GM18498 (cell line): ENCODE measurements around the gene TTC21B.
"Not testable (repeated sequence)": the region's sequence is repeated elsewhere in the genome, so short reads cannot be mapped to it uniquely, and the experiment has no call there.

Experiments used
- ATAC-seq: cut with Tn5 transposase; IDR thresholded peaks from one replicate; pipeline ENCODE4 v1.9.1; 2021; ENCODE audit warnings: mild to moderate bottlenecking, moderate library complexity; ENCODE audit not compliant: unreplicated experiment

TTC21B gene

GRCh38 chr2:165888171-165888570 lies 65.4 kb downstream of the TTC21B start:
- no peak for ATAC-seq

DNA sequence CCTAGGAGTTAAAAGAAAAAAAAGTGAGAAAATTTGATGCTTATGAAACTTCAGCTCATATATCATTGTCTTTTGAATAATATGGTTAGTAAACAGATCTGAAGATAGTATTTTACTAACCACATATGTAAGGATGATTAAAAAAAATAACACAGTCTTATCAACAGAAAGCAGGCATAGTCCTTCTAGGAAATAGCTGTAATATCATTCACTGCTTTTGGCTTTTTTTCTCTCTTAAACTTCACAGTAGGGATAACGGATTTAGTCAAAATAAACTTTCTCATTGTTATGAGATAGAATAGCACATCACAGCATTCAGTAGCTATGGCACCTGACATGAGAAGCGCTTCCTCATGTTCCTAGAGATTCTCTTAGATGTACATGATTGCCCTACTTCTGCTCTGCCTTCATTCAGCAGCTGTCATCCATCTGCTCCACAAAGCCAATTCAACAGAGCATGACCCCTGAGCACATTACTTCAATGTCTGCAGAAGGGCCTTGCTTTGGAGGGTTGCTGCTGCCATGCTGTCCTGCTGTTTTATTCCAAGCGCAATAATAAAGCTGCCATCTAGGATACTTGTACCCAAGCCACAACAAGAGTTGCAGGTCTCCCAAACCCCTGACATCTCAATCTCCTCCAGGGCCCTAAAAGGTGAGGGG lies 67.0 kb downstream of the TTC21B start:
- ATAC-seq, result no peak

DNA sequence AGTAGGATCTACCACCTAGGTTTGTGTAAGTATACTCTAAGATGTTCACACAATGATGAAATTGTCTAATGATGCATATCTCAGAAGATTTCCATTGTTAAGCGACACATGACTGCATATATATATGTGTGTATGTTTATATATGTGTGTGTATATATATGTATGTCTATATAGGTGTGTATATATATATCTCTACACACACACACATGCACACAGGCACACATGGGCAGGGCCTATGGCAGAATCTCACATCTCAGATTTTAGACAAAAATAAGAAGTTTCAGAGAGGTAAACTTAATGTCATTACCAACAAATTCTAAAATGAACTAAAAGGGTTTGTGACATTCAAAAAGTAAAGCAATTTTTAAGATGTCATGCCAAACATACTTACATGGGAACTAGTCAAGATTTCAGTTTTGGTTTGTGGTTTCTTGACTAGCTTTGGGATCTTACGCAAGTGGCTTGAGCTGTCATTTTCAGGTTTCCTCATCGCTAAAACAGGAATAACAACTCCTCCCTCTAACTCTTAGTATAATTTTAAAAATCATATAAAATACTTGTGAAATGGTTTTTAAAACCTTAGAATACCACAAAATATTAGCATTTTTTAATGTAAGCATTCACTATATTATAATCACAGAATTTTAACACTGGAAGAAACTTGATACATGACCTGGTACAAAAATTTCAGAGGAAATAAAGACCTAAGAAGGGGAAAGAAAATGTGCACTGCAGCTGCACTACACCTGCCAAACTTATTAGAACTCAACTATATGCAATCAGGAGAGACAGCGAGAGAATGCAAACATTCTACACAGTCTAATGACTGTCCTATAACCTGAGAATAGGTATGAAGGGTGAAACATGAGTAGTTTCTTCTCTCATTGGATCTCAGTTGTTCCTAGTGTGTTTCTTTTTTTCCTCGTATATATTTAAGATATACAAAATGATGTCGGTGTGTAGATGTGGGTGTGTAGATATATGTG lies 75.7 kb downstream of the TTC21B start:
- peak; percentile 64 for ATAC-seq

DNA sequence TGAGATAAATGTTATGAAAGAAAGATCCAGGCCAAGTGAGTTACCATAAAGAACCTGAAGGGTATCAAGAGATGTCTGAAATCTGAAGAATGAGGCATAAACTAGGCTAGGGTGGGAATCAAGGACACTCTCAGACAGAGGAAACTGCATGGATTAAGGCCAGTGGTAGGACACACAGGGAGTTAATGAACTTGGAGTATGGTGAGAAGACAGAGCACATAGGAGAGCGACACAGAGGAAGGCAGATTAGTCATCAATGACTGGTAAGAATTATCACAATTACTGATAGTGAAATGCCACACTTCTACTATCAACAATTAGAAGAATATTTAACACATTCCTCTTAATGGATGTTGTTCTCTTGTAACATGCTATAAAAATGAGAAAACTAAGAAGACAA lies 76.9 kb downstream of the TTC21B start:
- ATAC-seq, result no peak

- no peak for ATAC-seq
Measured at GRCh38 chr2:165876269-165876668, 77.3 kb downstream of the TTC21B start.

GRCh38 chr2:165874445-165875039 lies 79.0 kb downstream of the TTC21B start:
- ATAC-seq, result peak; percentile 89

- ATAC-seq, result no peak
Measured at GRCh38 chr2:165872101-165872791, 81.3 kb downstream of the TTC21B start.

GRCh38 chr2:165871025-165871424 lies 82.6 kb downstream of the TTC21B start:
- no peak for ATAC-seq

DNA sequence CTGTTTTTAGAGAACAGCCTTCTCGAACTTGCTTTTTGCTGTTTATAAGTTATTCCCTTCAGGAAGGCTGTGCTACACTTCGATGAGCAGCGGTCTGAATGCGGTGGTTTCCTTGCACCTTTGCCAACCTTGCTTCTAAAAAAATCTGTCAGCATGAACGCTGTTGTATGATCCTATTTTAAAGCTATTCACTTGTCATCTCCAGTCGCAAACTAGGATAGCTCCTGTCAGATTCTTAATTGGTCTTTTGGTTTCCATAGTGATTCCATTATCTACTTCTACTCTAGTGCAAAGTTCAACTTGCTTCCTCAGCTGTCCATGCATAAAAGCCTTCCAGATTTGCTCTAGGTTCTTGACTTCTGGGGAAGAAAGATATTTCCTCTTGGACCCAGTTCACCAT lies 83.2 kb downstream of the TTC21B start:
- ATAC-seq, result no peak

- no peak for ATAC-seq
Measured at GRCh38 chr2:165868211-165868610, 85.4 kb downstream of the TTC21B start.

DNA sequence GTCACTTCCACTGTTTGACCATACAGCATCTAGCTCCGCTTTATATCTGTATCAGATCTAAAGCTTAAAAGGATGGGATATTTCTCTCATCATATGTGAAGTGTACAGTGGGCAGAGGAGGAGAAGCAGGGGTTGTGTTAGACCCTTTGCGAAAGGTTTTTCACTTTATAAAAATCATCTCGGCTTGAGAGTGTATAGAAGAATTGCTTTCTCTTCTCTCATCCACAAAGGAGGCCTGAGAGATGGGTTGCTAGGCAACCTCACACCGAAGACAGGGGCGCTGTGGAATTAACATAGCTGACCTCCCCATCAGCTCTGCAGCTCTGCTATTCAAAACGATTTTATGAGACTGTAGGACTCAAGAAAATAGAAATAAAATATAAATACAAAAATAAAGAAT lies 89.3 kb downstream of the TTC21B start:
- ATAC-seq, result no peak

DNA sequence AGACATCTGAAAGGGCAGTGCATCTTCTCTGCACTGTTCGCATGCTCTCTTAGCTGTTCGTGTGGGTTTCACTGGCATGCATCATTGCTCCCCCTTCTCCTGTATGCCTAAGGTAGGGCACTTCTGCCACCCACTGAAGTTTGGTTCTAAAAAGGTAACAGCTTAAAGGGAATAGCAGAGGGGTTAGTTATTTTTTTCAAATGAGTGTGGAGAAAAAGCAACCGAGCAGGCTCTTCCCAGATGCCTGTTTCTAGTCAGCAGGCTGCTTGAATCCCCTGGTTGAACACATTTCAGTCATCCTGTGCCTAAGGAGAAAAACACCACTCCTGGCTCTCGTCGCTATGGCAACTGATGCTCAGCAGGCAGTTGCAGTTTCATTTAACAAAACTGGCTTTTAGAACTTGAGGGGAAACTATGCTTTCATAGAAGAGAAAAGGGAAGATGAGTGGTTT lies 89.7 kb downstream of the TTC21B start:
- peak; percentile 83 for ATAC-seq

DNA sequence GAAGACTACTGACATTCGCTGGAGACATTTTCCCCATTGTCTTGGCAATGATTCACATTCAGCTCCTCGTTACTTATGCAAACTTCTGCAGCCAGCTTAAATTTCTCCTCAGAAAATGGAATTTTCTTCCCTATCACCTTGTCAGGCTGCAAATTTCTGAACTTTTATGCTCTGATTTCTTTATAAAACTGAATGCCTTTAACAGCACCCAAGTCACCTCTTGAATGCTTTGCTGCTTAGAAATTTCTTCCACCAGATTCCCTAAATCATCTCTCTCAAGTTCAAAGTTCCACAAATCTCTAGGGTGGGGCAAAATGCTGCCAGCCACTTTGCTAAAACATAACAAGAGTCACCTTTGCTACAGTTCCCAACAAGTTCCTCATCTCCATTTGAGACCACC lies 92.5 kb downstream of the TTC21B start:
- ATAC-seq, result not testable (repeated sequence)

DNA sequence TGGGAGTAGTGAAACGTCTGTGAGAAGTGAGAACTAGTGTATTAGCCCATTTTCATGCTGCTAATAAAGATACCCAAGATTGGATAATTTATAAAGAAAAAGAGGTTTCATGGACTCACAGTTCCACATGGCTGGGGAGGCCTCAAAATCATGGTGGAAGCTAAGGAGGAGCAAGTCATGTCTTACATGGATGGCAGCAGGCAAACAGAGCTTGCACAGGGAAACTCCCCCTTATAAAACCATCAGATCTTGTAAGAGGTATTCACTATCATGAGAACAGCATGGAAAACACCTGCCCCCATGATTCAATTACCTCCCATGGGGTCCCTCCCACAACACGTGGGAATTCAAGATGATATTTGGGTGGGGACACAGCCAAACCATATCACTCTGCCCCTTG lies 93.9 kb downstream of the TTC21B start:
- not testable (repeated sequence) for ATAC-seq

GRCh38 chr2:165857876-165858275 lies 95.7 kb downstream of the TTC21B start:
- ATAC-seq, result no peak

DNA sequence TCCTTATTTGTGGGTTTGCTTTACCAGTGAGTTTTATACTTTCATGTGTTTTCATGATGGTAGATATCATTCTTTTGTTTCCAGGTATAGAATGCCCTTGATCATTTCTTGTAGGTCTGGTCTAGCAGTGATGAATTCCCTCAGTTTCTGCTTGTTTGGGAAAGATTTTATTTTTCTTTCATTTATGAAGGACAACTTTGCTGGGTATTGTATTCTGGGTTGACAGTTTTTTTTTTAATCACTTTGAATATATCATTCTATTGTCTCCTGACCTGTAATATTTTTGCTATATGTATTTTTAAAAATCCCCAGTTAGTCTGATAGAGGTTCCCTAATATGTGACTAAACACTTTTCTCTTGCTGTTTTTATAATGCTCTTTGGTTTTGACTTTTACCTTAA lies 101.2 kb downstream of the TTC21B start:
- ATAC-seq, result no peak

DNA sequence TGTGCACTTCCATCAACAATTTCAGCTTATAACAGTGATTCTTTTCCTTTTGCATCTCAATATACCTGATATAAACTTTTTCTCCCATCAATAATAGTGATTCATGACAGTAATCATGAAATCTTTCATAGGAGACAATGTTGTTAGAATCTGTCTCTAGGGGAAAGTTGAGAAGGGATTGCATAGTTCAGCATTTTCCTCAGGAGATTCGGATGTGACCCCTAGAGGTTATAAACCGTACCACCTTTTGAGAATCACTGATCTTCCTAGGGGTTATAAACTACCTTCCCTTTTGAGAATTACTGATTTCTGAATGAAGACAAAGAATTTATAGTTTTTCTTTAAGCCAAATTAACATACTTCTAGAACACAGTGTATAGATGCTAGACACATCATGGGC lies 106.6 kb downstream of the TTC21B start:
- no peak for ATAC-seq

DNA sequence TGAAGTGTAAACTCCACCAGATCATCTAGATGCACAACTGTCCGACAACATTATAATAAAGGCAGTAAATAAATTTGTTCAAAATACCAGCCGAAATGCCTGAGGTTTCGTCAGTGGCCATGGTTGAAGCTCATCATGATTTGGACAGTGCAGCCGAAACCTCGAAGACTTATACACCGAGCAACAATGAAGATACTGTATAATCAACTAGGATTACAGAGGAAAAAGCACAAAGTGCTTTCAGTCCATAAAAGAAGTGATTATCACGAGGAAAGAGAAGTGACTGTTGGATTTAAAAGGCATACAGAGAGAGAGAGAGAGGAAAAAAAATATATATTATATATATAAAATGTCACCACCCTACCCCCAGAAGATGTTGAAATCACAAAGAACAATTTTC lies 107.5 kb downstream of the TTC21B start:
- no peak for ATAC-seq

- no peak for ATAC-seq
Measured at GRCh38 chr2:165844216-165844615, 109.4 kb downstream of the TTC21B start.

GRCh38 chr2:165843351-165843750 lies 110.2 kb downstream of the TTC21B start:
- no peak for ATAC-seq

GRCh38 chr2:165840333-165840958 lies 113.1 kb downstream of the TTC21B start:
- ATAC-seq, result no peak
